ENCODE results near the gene ARMC3.

ARMC3 gene

GRCh38 chr10:22988581-22989360, 60.9 kb downstream of the ARMC3 start:
- no peak overlapping the region for H3K4me3 ChIP-seq (ENCODE audit: low read depth, low read length)
- DNase-seq (ENCODE audit: low read depth), result peak; percentile 43
- TF ChIP-seq CTCF (IDR thresholded peaks at IDR 0.05; ENCODE audit: low read depth, low read length, missing control alignments), result peak; percentile 85
- in situ Hi-C loops (cut with HindIII; ENCODE audit: low sequenced_read_pairs), result loop anchor here (25.0 kb wide), 3 partner anchors 401 to 1001 kb away; no protein-coding TSS in a partner anchor

GRCh38 chr10:22990443-22990842, 62.6 kb downstream of the ARMC3 start:
- no peak for TF ChIP-seq CTCF (IDR thresholded peaks at IDR 0.05; ENCODE audit: low read depth, low read length, missing control alignments)
- H3K4me3 ChIP-seq (ENCODE audit: low read depth, low read length), result no peak overlapping the region
- in situ Hi-C loops (cut with HindIII; ENCODE audit: low sequenced_read_pairs), result loop anchor here (25.0 kb wide), 3 partner anchors 403 to 1003 kb away; no protein-coding TSS in a partner anchor

GRCh38 chr10:22992075-22992474, 64.2 kb downstream of the ARMC3 start:
- TF ChIP-seq CTCF (IDR thresholded peaks at IDR 0.05; ENCODE audit: low read depth, low read length, missing control alignments), result no peak
- in situ Hi-C loops (cut with HindIII; ENCODE audit: low sequenced_read_pairs), result loop anchor here (25.0 kb wide), 3 partner anchors 405 to 1005 kb away; no protein-coding TSS in a partner anchor
- no peak for DNase-seq (ENCODE audit: low read depth)
- no peak overlapping the region for H3K4me3 ChIP-seq (ENCODE audit: low read depth, low read length)

More at GRCh38 chr10:22990443-22990842, 62.6 kb downstream of the ARMC3 start:
- DNase-seq (ENCODE audit: low read depth), result no peak

- DNase-seq (ENCODE audit: low read depth), result no peak
- in situ Hi-C loops (cut with HindIII; ENCODE audit: low sequenced_read_pairs), result loop anchor here (25.0 kb wide), 3 partner anchors 405 to 1005 kb away; no protein-coding TSS in a partner anchor
- no peak for TF ChIP-seq CTCF (IDR thresholded peaks at IDR 0.05; ENCODE audit: low read depth, low read length, missing control alignments)
- H3K4me3 ChIP-seq (ENCODE audit: low read depth, low read length), result no peak overlapping the region
Observed at GRCh38 chr10:22992621-22993020, 64.8 kb downstream of the ARMC3 start.

GRCh38 chr10:22993314-22993713, 65.5 kb downstream of the ARMC3 start:
- no peak for TF ChIP-seq CTCF (IDR thresholded peaks at IDR 0.05; ENCODE audit: low read depth, low read length, missing control alignments)
- no peak overlapping the region for H3K4me3 ChIP-seq (ENCODE audit: low read depth, low read length)
- DNase-seq (ENCODE audit: low read depth), result no peak
- in situ Hi-C loops (cut with HindIII; ENCODE audit: low sequenced_read_pairs), result loop anchor here (25.0 kb wide), 3 partner anchors 406 to 1006 kb away; no protein-coding TSS in a partner anchor

GRCh38 chr10:22997096-22997495, 69.2 kb downstream of the ARMC3 start:
- no peak for DNase-seq (ENCODE audit: low read depth)
- in situ Hi-C loops (cut with HindIII; ENCODE audit: low sequenced_read_pairs), result loop anchor here (25.0 kb wide), 3 partner anchors 410 to 1010 kb away; no protein-coding TSS in a partner anchor
- H3K4me3 ChIP-seq (ENCODE audit: low read depth, low read length), result no peak overlapping the region
- no peak for TF ChIP-seq CTCF (IDR thresholded peaks at IDR 0.05; ENCODE audit: low read depth, low read length, missing control alignments)
